Upper lobe of right lung (tissue), 1 donor: ENCODE results near the gene PRKG1. TPM values are rescaled to one million over a fixed set of nuclear protein-coding genes. Genes with fewer than 3 reads are reported as not detected.
A peak's percentile ranks its signal among the peaks of the same experiment; 100 is the strongest.

Experiments
- ATAC-seq: fragments of 200-7000 bp; cut with Tn5 transposase; one replicate; pipeline ENCODE4 v1.9.1; 2020; ENCODE audit warnings: mild to moderate bottlenecking, moderate library complexity
- DNase-seq: peaks from one replicate; pipeline ENCODE4 v3.0.0-alpha.2; 2020
- H3K27ac ChIP-seq: fragments of 200-600 bp; one replicate; pipeline ENCODE4 v1.8.0; 2022
- H3K27me3 ChIP-seq: fragments of 200-600 bp; one replicate; pipeline ENCODE4 v1.8.0; 2022; ENCODE audit warnings: mild to moderate bottlenecking
- H3K36me3 ChIP-seq: fragments of 200-600 bp; one replicate; pipeline ENCODE4 v1.8.0; 2022
- H3K4me1 ChIP-seq: fragments of 200-600 bp; one replicate; pipeline ENCODE4 v1.8.0; 2022
- H3K4me3 ChIP-seq: fragments of 200-600 bp; one replicate; pipeline ENCODE4 v1.8.0; 2022; ENCODE audit warnings: mild to moderate bottlenecking
- H3K9me3 ChIP-seq: fragments of 200-600 bp; one replicate; pipeline ENCODE4 v1.8.0; 2022
- intact Hi-C: fragments of 100-400 bp; cut with DNase I; formaldehyde crosslinking; loops from one replicate; pipeline ENCODE4 v1.11.0; 2022
- total RNA-seq: library from RNA; stranded (reverse); fragmentation: NEBNext Ultra II Directional; extraction: Animal tissue kit (Norgen Biotek cat#: 25700); gene quantifications from one replicate; pipeline ENCODE4 v1.2.1, GENCODE V29; 2021
- TF ChIP-seq, protein P1 (sequence below): fragments of 200-600 bp; IDR thresholded peaks from one replicate; pipeline ENCODE4 v1.8.0; 2022; ENCODE audit warnings: antibody characterized with exemption
- donor health status: DM: no; HTN: yes; CAD: no; lungs with severe emphysema.

Gene PRKG1
- total RNA-seq, 1 donor from 2014 or later, result 30.0 TPM

DNA sequence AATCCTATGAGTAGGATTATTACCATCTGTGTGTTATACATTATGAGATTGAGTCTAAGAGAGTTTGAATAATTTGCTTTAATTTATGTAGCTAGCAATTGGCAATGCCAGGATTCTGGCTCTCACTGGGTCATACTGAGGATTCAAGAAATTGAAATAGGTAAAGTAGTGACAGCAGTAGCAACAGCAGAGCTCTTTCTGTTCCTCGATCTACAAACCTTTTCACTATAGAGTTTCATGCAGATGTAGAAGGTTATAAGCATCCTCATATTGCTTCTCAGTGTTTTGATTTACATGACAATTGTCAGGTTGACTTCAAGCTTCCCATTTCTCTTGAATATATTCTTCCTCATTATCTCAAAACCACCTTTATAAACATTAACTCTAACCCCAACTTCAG, 919.2 kb downstream of the PRKG1 start:
- TF ChIP-seq, protein P1, sequence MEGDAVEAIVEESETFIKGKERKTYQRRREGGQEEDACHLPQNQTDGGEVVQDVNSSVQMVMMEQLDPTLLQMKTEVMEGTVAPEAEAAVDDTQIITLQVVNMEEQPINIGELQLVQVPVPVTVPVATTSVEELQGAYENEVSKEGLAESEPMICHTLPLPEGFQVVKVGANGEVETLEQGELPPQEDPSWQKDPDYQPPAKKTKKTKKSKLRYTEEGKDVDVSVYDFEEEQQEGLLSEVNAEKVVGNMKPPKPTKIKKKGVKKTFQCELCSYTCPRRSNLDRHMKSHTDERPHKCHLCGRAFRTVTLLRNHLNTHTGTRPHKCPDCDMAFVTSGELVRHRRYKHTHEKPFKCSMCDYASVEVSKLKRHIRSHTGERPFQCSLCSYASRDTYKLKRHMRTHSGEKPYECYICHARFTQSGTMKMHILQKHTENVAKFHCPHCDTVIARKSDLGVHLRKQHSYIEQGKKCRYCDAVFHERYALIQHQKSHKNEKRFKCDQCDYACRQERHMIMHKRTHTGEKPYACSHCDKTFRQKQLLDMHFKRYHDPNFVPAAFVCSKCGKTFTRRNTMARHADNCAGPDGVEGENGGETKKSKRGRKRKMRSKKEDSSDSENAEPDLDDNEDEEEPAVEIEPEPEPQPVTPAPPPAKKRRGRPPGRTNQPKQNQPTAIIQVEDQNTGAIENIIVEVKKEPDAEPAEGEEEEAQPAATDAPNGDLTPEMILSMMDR, result no peak
- Histone ChIP-seq H3K27me3 (no peaks in the 10 kb centered on the region), H3K9me3 (no peaks in the 10 kb centered on the region), H3K27ac (no peak overlapping the region), H3K4me1 (no peaks in the 10 kb centered on the region), H3K36me3 (no peaks in the 10 kb centered on the region), H3K4me3 (no peak overlapping the region)
- no peak for ATAC-seq
- no peak for DNase-seq
- intact Hi-C loops, result no loop called here

DNA sequence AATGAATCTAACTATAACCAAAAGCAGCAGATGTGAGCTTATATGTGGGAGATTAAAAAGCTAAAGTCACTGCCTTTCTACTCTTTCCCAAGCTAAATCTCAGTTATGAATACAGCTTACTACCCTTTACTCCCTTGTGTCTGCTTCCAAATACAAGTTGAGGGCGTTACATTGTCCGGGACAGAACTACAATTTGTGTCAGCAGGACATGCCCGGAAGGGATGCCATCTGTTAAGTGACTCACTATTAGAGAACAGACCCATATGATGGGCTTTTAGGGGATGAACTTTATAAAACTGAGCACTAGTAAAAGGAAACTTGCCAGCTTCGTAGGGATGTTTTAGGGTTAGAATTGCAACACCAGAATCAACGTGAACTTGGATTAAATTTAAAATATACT, 924.8 kb downstream of the PRKG1 start:
- DNase-seq, result no peak
- no peaks in the 10 kb centered on the region for H3K27me3 ChIP-seq
- no peak overlapping the region for H3K4me3 ChIP-seq
- H3K4me1 ChIP-seq, result no peaks in the 10 kb centered on the region
- TF ChIP-seq, protein P1, result no peak
- H3K9me3 ChIP-seq, result no peaks in the 10 kb centered on the region
- intact Hi-C loops, result no loop called here
- H3K36me3 ChIP-seq, result no peaks in the 10 kb centered on the region
- no peak overlapping the region for H3K27ac ChIP-seq
- ATAC-seq, result no peak

DNA sequence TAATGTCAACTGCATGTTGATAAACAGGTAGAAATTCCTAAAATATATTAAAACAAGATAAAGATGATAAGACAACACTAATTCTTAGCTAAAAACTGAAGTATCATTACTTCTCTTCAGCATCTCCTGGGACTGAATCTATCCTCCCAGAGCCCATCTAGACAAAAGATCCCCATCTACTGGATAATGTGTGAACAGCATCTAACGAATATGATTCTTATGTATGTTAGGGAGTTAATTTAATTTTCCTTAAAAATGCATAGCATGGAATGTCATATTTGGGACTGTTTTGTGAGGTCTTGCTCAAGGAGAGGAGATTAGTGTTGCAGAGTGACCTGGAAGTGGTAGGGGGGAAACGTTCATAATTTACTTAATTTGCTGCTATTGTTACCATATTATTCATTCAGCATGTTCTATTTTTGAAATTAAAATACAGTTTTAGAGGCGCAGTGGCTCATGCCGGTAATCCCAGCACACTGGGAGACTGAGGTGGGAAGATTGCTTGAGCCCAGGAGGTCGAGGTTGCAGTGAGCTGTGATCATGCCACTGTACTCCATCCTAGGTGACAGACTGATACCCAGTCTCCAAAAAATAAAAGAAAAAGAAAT, 930.2 kb downstream of the PRKG1 start:
- Histone ChIP-seq H3K27me3 (no peaks in the 10 kb centered on the region), H3K4me1 (no peaks in the 10 kb centered on the region), H3K36me3 (no peaks in the 10 kb centered on the region), H3K9me3 (no peaks in the 10 kb centered on the region), H3K27ac (no peak overlapping the region), H3K4me3 (no peak overlapping the region)
- intact Hi-C loops, result no loop called here
- ATAC-seq (no peak), DNase-seq (no peak)
- TF ChIP-seq, protein P1, result peak; percentile 41

DNA sequence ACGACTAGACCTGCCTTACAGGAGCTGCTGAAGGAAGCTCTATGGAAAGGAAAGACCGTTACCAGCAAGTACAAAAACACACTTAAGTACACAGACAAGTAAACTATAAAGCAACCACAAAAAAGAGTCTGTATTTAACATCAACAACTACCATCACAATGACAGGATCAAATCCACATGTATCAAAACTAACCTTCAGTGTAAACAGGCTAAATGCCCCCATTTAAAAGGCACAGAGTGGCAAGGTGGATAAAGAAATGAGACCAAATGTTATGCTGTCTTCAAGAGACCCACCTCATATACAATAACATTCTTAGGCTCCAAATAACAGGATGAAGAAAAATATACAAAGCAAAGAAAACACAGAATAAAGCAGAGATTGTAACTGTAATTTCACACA, 932.8 kb downstream of the PRKG1 start:
- no peak for DNase-seq
- Histone ChIP-seq H3K36me3 (no peaks in the 10 kb centered on the region), H3K4me1 (no peaks in the 10 kb centered on the region), H3K27me3 (no peaks in the 10 kb centered on the region), H3K9me3 (no peaks in the 10 kb centered on the region), H3K4me3 (no peak overlapping the region), H3K27ac (no peak overlapping the region)
- intact Hi-C loops, result no loop called here
- TF ChIP-seq, protein P1, result no peak
- no peak for ATAC-seq

DNA sequence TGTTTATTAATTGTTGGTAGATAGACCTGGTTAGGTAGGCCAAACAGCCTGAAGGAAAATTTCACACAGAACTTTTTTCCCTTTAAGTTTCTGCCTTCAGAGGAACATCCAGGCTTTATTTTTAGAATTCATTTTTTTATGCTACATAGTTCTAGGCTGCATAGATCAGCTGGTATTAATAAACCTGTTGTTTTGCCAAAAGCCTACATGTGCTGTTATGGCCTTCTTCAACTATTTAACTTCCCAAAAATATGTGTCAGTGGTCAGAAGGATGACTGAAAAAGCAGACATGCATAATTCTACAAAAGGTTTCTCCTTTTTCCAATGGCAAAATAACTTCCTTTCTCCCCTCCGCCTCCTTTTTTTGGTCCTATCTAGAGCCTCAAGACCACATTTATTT, 936.8 kb downstream of the PRKG1 start:
- no peaks in the 10 kb centered on the region for H3K9me3 ChIP-seq
- H3K4me3 ChIP-seq, result no peak overlapping the region
- H3K27ac ChIP-seq, result no peak overlapping the region
- H3K4me1 ChIP-seq, result no peaks in the 10 kb centered on the region
- H3K36me3 ChIP-seq, result no peaks in the 10 kb centered on the region
- ATAC-seq (no peak), DNase-seq (no peak)
- TF ChIP-seq, protein P1, result no peak
- intact Hi-C loops, result no loop called here
- H3K27me3 ChIP-seq, result no peaks in the 10 kb centered on the region

DNA sequence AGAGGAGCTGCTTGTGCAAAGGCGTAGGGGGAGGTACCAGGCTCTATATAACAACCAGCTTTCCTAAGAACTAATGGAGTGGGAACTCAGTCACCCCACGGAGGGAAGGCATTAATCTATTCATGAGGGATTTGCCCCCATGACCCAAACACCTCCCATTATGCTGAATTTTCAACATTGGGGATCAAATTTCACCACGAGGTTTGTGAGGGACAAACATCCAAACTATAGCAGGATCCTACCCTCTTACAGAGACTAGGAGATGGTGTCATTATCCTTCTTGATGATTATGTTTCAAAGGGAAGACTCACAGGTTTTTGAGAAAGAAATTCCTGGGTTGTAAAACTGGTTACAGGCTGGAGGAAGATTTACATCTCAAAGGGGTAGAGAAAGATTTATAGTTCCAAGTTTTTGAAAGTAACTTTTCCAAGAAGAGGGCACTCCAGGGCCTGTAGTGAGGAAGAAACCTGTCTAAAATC, 944.8 kb downstream of the PRKG1 start:
- TF ChIP-seq, protein P1, result no peak
- Histone ChIP-seq H3K9me3 (no peaks in the 10 kb centered on the region), H3K27me3 (no peaks in the 10 kb centered on the region), H3K36me3 (no peaks in the 10 kb centered on the region), H3K4me1 (no peaks in the 10 kb centered on the region), H3K4me3 (no peak overlapping the region), H3K27ac (no peak overlapping the region)
- intact Hi-C loops, result no loop called here
- DNase-seq (no peak), ATAC-seq (no peak)
